Right atrium auricular region (tissue), 2 donors: Measurements from ENCODE around the gene ADISSP. TPM values are rescaled to one million over a fixed set of nuclear protein-coding genes. Genes with fewer than 3 reads are reported as not detected.

Experiments used
- DNase-seq: peaks from one replicate; pipeline ENCODE4 v3.0.0-alpha.2; 2019; ENCODE audit warnings: low spot score
- H3K27ac ChIP-seq, 2 donors: fragments of 200-600 bp; sonication (generic); 1 replicate in 1 of 2; 2 replicates in 1 of 2; pipeline ENCODE4 v1.5.1; 2016 to 2019
- H3K27me3 ChIP-seq, 2 donors: fragments of 200-600 bp; sonication (generic); one replicate each; pipeline versions ENCODE4 v1.5.1 to v1.6.0; 2017 to 2019
- H3K36me3 ChIP-seq: fragments of 200-600 bp; sonication (generic); one replicate; pipeline ENCODE4 v1.5.1; 2016
- H3K4me1 ChIP-seq, 2 donors: fragments of 200-600 bp; sonication (generic); one replicate each; pipeline versions ENCODE4 v1.5.1 to v1.6.0; 2017 to 2019
- H3K4me3 ChIP-seq, 2 donors: fragments of 200-600 bp; sonication (generic); 1 replicate in 1 of 2; 2 replicates in 1 of 2; pipeline ENCODE4 v1.5.1; 2017 to 2019; ENCODE audit warnings: mild to moderate bottlenecking in 1 of 2, moderate library complexity in 1 of 2
- H3K9me3 ChIP-seq, 2 donors: fragments of 200-600 bp; sonication (generic); one replicate each; pipeline ENCODE4 v1.5.1; 2019
- total RNA-seq, 2 donors: library from RNA; depleted of rRNA; stranded (reverse); fragments of >200 nt; gene quantifications; one replicate each; pipeline ENCODE4 v1.1.0, GENCODE V29; 2016
- TF ChIP-seq, protein P1 (sequence below), 2 donors: fragments of 200-600 bp; sonication (generic); IDR thresholded peaks; one replicate each; pipeline ENCODE4 v1.5.1; 2019; ENCODE audit warnings: antibody characterized with exemption in 2 of 2

The ADISSP gene
- total RNA-seq, 2 donors from 2014 or later = 10.8 to 11.2 TPM

- DNase-seq = no peak
- H3K27ac ChIP-seq = no peak overlapping the region
Measured at GRCh38 chr20:3782597-3782996, 15.0 kb upstream of the ADISSP start.

DNA sequence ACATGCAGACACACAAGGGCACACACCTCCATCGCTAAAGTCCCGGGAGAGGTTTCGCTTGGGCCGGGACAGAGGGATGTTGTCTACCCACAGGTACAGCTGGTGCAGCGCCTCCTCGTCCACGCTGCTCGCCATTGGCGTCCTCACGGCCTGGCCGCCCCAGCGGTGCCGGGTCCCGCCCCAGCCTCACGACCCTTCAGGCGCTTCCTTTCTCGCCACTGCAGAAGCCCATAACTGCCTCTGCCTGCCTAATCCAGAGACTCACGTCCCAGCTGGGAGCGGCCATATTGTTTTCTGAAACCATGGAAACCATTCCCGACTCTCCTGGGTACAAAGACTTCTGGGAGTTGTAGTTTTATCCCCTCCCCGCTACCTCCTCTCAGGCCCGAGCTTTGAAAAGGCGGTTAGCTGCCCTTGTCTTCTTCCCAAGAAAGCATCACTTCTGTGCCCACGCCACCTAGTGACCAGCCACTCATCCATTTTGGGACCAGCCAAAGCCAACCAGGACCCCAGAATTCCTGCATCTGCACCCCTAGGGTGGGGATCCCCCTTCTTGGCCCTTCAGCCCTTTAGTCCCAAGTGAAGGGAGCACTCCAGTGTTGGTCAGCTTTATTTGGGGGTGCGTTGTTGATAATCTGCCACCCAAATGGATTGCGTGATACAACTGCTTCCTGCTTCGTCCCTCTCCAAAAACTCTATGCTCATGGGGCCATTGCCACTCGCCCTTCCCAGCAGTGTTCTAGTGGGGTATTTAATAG lies 13.8 kb upstream of the ADISSP start, which contains the start of gene SPEF1:
Gene SPEF1 (minus strand): TSS at position 296 of the 758 bp plus-strand sequence. CDS start 161 bp downstream, at position 135.
- no peaks in the 10 kb centered on the region for H3K9me3 ChIP-seq
- peaks cover 6% of the 10 kb centered on the region for H3K36me3 ChIP-seq
- H3K4me1 ChIP-seq = peaks cover 0 to 56% of the 10 kb centered on the region in 2 donors
- TF ChIP-seq, protein P1, sequence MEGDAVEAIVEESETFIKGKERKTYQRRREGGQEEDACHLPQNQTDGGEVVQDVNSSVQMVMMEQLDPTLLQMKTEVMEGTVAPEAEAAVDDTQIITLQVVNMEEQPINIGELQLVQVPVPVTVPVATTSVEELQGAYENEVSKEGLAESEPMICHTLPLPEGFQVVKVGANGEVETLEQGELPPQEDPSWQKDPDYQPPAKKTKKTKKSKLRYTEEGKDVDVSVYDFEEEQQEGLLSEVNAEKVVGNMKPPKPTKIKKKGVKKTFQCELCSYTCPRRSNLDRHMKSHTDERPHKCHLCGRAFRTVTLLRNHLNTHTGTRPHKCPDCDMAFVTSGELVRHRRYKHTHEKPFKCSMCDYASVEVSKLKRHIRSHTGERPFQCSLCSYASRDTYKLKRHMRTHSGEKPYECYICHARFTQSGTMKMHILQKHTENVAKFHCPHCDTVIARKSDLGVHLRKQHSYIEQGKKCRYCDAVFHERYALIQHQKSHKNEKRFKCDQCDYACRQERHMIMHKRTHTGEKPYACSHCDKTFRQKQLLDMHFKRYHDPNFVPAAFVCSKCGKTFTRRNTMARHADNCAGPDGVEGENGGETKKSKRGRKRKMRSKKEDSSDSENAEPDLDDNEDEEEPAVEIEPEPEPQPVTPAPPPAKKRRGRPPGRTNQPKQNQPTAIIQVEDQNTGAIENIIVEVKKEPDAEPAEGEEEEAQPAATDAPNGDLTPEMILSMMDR (IDR thresholded peaks at IDR 0.05) = peak in 1 of 2 donors; percentile 63
- H3K27me3 ChIP-seq = no peaks in the 10 kb centered on the region
- DNase-seq = peak; percentile 87
- H3K4me3 ChIP-seq = peak within 1 kb of the TSS in 1 of 2 donors; percentile 45
- peak within 1 kb of the TSS; percentile 15 to 44 for H3K27ac ChIP-seq

More at GRCh38 chr20:3782597-3782996, 15.0 kb upstream of the ADISSP start:
- Histone ChIP-seq H3K9me3 (no peaks in the 10 kb centered on the region), H3K4me3 (no peak overlapping the region), H3K27me3 (no peaks in the 10 kb centered on the region), H3K36me3 (peaks cover 6% of the 10 kb centered on the region), H3K4me1 (peaks cover 0 to 56% of the 10 kb centered on the region in 2 donors)
- TF ChIP-seq, protein P1 (IDR thresholded peaks at IDR 0.05) = no peak

DNA sequence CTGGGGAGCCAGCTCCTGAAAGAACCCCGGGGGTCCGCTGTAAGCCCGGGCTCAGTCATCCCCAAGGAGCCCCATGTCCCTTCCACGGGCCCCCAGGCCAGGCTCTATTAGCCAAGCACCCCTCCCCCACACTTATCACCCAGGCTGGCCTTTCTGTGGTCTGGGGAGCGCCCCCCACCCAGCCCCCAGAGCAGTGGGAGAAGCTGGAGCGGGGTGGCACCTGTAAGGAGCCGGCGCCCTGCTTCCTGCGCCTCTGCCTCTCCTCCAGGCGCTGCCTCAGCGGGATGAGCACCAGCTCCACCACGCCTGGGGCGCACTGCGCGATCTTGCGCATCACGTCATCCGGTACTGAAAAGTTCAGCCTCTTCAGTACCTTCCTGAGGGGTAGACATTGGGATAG lies 11.4 kb upstream of the ADISSP start:
- TF ChIP-seq, protein P1 (IDR thresholded peaks at IDR 0.05) = no peak
- Histone ChIP-seq H3K4me3 (no peak overlapping the region), H3K36me3 (no peaks in the 10 kb centered on the region), H3K9me3 (no peaks in the 10 kb centered on the region), H3K4me1 (peaks cover 0 to 36% of the 10 kb centered on the region in 2 donors), H3K27ac (no peak overlapping the region), H3K27me3 (no peaks in the 10 kb centered on the region)
- no peak for DNase-seq

DNA sequence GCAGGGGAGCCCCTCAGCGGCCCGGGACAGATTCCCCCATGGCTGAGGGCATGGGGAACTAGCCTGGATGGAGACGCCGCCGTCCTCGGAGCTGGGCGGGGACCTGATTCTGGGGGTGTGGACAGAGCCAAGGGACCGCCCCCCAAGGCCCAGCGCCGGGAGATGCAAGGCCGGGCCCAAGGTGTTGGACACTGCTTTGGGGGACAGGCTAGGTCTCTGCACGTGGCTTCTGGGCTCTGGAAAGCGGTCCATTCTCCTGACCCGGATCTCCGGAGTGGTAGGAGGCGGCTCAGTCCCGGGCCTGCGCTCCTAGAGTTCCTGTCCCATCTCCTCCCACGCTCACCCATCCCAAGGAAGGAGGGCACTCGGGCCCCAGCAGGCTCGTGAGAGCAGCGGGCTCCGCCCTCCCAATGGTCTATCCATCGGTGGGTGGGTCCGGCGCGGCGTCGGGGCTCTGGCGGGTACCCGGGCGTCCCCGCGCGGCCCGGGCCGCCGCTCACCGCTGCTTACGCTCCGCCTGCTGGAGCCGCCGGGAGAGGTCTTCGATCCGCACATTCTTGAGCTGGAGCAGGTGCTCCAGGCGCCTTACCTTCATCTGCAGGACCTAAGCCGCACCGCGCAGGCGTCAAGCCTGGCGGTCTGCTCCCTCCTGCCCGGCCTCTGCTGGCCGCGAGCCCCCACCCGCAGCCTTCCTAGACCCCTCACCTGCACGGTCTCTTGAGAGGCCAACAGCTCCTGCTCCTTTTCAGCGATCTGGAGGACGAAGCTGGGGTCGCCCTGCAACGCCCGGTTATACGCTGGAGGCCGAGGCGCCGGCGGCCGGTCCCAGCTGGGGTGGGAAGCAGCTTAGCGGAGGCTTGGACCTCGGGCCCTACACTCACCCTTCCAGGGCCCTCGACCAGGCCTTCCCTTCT lies 10.4 kb upstream of the ADISSP start:
- H3K4me3 ChIP-seq = peak overlapping the region; percentile 38 to 60
- TF ChIP-seq, protein P1 (IDR thresholded peaks at IDR 0.05) = peak in 1 of 2 donors; percentile 16
- H3K9me3 ChIP-seq = no peaks in the 10 kb centered on the region
- DNase-seq = peak; percentile 78
- H3K4me1 ChIP-seq = peaks cover 0 to 28% of the 10 kb centered on the region in 2 donors
- no peaks in the 10 kb centered on the region for H3K36me3 ChIP-seq
- no peaks in the 10 kb centered on the region for H3K27me3 ChIP-seq
- H3K27ac ChIP-seq = no peak overlapping the region

DNA sequence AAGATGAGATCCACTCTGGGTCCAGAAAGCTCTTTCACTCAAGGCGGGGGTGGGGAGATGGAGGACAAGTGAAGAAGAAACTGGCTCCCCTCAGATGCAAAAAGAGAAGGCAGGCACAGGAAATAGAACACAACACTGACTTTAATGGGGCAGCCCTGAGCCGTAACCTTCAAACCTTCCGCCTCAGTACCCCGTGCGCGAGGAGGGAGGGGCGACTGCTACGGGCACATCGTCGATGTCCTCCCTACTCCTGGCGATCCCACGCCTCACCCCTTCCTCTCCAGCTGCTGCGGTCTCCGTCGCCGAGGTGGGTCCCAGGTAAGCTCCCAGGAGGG lies 9.8 kb upstream of the ADISSP start:
- no peaks in the 10 kb centered on the region for H3K27me3 ChIP-seq
- TF ChIP-seq, protein P1 (IDR thresholded peaks at IDR 0.05) = no peak
- H3K9me3 ChIP-seq = no peaks in the 10 kb centered on the region
- no peaks in the 10 kb centered on the region for H3K36me3 ChIP-seq
- no peak for DNase-seq
- peaks cover 0 to 28% of the 10 kb centered on the region in 2 donors for H3K4me1 ChIP-seq
- H3K27ac ChIP-seq = no peak overlapping the region
- H3K4me3 ChIP-seq = peak overlapping the region; percentile 38 to 60
